ENCODE measurements around the gene FBXL16. TPM values are rescaled to one million over a fixed set of nuclear protein-coding genes. Genes with fewer than 3 reads are reported as not detected.

The FBXL16 gene
- total and polyA plus RNA-seq, 9 of the 15 experiments (the other 6 are each of a cell fraction or from before 2014, with no cell fraction given): 0.21 to 8.2 (median 1.7) TPM

GRCh38 chr16:712740-713250 lies 7.2 kb upstream of the FBXL16 start (continued):
- TF ChIP-seq TFAP4 (CRISPR knock-in tag; IDR thresholded peaks at IDR 0.05; ENCODE audit: borderline replicate concordance) (peak; percentile 61; the same call in 1 of the 2 replicates), STAG1 (CRISPR knock-in tag; IDR thresholded peaks at IDR 0.05; ENCODE audit: borderline replicate concordance) (peak; percentile 56; the same call in 1 of the 2 replicates), LCOR (CRISPR knock-in tag; IDR thresholded peaks at IDR 0.05) (peak; percentile 38; the same call in 1 of the 2 replicates), CEBPB (tag; IDR thresholded peaks at IDR 0.05) (peak; percentile 71), EGR1 (conservative IDR thresholded peaks at IDR 0.05) (peak; percentile 94), KDM1A (IDR thresholded peaks at IDR 0.05) (0 out of 4 replicates have a peak, but pooled peaks of 1 of the 2 experiments have one; percentile 7), RAD21 (CRISPR knock-in tag; conservative IDR thresholded peaks at IDR 0.05 in 1 of 2, IDR thresholded peaks at IDR 0.05 in 1 of 2) (peak; percentile 61 to 75), SMARCA4 (IDR thresholded peaks at IDR 0.05) (0 out of 2 replicates have a peak, but pooled peaks have one; percentile 22), SMC3 (conservative IDR thresholded peaks at IDR 0.05; ENCODE audit: insufficient read depth, low read depth, low read length) (0 out of 2 replicates have a peak, but pooled peaks have one; percentile 20), ZBTB33 (CRISPR knock-in tag; IDR thresholded peaks at IDR 0.05) (peak; percentile 94), CTCF (IDR thresholded peaks at IDR 0.05 in 2 of 3, conservative IDR thresholded peaks at IDR 0.05 in 1 of 3; ENCODE audit: insufficient read depth in 2 of 3, low read depth in 1 of 3, low read length in 3 of 3) (peak; percentile 59 to 70 (median 66)), FOSL1 (tag; conservative IDR thresholded peaks at IDR 0.05) (peak; percentile 66)

All from K562 (cell line).